T-helper 22 cell (primary cell): ENCODE results near the gene TMEM131L.
"Not testable (repeated sequence)": the region's sequence is repeated elsewhere in the genome, so short reads cannot be mapped to it uniquely, and the experiment has no call there.

Source experiments
- DNase-seq: peaks from one replicate; pipeline ENCODE4 v3.0.0-alpha.2; 2020; ENCODE audit warnings: low read depth

The TMEM131L gene

DNA sequence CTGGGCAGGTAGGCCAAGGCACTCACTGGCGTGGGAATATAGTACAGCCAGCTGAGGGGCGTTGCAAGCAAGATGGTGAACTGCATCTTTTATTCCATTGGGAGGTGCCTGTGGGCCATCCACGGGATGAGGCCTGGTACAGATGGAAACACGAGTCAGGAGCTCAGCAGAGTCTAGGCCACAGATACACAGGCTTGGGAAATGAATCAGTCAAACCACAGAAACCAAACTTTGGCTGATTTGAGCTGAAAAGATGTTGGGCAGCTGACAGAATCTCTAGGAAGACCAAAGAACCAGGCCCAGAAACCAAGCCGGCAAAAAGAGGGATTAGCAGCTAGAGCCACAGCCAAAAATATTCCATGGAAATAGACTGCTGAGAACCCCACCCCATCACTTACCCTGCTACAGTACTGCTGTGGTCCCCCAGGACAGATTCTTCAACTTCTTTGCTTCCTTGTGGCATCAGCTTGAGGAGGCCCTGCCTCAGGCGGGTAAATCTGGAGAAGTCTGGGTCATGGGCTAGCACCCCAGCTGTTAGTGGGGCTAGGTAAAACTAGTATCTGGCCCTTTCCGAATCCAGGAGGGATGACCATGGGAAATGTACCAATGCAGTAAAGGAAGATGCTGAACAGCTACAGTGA, 75.4 kb downstream of the TMEM131L start:
- DNase-seq: no peak

DNA sequence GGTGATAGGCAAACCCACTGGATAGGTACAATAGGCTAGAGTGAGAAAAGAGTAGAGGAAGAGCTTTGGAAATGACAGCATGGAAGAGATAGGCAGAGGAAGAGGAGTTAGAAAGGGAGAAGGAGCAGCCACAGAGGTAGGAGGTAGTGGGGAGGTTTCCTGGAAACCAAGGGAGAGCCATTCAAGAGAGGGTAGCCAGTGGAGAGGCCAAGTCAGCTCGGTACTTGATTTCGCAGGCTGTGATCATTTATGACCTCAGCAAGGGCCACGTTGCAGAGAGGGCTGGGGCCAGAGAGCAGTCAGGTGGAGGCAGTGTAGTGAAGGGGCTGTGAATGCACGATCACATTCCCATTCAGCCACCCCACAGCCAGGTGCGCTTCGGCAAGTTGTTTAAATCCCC, 76.0 kb downstream of the TMEM131L start:
- no peak for DNase-seq

DNA sequence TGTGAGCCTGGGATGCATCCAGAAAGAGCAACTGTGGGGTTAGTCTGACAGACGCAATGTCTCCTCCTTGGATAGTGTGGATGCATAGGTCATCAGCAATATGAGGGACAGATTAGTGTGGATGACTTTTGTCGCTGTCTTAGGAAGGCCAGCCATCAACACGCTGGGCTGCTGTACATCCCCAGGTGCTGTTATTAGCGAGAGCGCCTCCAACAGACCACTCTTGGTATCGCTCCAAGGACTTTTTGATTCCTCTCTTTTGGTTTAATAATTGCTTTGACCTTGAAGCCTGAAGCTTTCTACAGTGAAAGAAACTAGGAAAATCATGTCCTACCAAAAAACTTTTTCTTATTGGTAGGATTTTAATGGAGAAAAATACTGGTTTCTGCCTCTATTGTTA, 76.7 kb downstream of the TMEM131L start:
- no peak for DNase-seq

DNA sequence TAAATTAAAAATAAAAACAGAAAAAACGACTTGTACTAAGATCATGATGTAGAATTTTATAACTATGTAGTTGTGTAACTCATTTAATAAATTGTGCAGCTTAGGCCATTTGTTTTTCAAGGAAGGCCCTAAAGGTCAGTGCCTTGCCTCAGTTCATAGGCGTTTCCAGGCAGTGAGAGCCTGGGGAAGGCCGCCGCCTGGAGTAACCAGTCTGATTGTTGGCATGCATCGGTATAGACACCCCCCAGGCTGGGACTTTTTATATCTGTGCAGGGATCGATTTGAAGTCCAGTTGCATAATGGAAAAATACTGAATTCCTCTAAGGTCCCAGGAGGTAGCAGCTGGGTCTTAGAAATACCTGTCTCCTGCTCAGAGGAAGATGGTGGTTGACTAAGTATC, 77.2 kb downstream of the TMEM131L start:
- DNase-seq: no peak

DNA sequence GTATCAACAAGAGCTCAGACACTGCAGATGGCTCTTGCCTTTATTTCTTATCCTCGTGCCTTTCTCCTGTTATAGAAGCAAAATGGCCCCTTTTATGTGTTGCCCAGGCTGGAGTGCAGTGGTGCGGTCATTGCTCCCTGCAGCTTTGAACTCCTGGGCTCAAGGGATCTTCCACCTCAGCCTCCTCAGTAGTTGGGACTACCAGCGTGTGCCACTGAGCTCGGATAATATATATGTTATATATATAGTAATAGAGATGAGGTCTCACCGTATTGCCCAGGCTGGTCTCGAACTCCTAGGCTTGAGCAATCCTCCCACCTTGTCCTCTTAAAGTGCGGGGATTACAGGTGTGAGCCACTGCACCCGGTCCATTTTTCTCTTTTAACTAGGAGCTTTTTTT, 79.7 kb downstream of the TMEM131L start:
- DNase-seq: no peak

DNA sequence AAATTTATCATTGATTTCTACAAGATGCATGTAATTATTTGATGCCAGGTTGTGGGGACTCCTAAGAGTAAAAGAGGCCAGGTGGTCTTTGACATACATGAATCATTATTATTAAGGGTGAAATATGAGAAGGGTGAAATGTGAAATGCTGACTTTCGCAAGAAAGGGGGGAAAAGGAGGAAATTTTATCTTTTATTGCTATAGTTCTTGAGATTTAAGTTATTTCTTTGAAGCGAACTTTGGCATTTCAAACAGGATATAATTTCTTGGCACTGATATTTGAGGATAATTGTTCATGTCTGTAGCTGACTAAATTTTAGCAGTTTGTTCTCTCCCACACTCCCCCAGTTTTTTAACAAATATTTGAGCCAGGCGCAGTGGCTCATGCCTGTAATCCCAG, 80.1 kb downstream of the TMEM131L start:
- DNase-seq: no peak

DNA sequence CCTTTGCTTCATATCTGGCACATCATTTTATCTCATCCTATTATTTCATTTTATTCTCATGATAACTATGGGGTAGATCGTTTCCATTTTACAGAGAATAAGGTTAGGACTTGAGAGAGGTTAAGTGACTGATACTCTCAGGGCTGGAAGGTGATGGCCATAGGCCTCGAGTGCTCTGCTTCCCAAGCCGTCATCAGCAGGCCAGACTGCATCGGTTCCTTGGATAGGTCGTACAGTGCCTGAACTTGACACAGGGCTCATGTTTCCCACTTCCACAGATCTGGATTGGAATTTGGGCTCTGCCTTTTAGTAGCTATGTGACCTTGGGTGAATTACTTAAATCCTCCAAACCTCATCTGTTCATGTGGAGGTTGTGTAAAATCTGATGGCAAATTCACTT, 81.4 kb downstream of the TMEM131L start:
- DNase-seq: no peak

DNA sequence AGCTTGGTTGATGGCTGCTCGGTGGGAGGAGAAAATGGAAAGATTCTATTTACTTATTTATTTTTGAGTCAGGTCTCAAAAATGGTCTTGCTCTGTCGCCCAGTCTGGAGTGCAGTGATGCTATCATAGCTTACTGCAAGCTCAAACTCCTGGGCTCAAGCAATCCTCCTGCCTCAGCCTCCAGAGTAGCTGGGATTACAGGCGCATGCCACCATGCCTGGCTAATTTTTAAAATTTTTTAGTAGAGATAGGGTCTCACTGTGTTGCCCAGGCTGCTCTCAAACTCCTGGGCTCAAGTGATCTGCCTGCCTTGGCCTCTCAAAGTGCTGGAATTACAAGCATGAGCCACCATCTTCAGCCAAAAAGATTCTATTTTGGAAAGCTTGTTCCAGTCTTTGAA, 82.7 kb downstream of the TMEM131L start:
- not testable (repeated sequence) for DNase-seq

DNA sequence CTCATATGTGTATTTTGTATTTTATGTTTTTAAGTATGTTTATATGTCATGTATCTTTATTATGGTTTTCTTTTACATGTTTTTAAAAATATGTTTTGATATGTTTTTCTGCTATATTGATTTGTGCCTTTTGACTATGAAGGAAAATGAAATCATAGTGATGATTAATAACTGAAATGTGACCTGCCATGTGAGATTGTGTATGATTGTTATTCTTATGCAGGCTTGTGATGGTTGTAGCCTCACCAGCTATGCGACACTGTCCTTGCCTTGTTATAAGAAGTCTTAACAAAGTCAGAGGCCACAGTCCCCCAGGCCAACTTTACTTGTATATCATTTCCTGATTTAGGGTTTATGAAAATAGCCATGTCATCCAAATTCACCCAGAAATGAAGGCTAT, 83.2 kb downstream of the TMEM131L start:
- DNase-seq: no peak

DNA sequence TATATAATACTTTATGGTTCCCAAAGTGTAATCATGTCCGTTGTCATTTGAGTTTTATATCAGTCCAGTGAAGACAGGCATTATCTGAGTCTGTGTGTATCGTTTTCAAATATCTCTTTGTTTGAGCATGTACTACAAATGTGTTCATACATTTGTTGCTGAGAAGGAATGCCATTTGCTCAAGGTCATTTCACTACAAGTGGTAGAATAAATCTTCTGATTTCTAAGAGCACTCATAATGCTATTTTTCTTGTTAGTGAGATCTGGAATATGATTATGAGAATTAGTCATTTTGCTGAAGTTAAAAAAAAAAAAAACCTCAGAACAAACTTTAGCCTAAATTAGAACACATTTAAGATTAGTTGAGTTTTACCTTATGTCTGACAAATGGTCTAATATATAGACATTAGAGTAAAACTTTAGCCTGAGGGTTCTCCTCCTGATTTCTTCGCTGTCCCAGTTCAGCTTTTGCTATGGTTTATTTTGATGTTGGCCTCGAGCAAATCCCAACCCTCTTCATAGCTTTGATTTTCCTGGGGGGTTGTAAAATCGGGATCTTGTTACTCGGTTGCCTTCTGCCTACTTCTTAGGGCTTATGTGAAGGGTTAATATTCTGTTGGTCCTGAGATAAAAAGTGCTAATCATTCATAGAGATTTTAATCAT, 87.1 kb downstream of the TMEM131L start:
- no peak for DNase-seq

DNA sequence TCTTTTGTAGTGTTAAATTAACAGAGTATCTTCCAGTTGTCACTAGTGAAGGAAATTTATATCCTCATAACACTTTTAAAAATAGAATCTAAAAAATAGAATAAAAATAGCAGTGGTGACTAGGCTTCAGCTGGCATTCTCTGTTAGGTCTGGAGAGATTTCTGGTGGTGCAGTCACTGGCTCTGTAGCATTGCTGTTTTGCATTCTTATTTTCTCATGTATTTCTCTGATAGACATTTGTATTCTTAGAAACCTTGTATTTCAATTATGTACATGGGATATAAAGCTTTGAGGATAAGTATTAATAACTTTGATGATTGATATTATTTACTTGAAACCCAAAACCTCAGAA, 87.6 kb downstream of the TMEM131L start:
- DNase-seq: no peak

DNA sequence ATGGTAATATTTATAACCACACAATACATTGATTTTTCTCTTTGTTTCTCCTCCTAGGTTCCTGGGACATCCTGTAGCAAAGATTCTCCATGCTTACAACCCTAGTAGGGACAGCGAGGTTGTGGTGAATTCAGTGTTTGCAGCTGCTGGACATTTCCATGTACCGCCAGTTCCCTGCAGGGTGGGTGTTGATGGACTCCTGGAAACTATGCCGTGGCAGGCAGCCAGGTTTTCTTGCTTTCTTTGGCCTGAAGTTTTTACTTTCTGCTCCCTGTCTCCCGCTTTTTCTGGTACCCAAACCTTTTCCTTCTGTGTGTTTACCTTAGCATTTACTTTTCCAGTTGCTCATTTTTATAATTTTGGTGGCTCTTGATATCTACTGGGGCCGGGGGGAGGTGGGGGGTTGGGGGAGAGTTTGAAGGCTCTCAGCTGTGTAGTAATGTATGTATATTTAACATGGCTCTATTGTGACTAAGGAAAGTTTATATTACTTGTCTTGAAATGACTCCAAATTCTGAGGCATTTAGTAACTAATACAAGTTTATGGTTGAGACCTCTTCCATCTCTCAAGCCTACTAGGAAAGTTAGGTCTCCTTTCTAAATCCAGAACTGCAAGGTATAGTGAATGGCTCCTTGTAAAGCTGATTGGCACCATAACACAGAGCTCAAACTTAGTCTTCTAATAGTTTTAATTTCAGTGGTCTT, 89.7 kb downstream of the TMEM131L start:
- no peak for DNase-seq

DNA sequence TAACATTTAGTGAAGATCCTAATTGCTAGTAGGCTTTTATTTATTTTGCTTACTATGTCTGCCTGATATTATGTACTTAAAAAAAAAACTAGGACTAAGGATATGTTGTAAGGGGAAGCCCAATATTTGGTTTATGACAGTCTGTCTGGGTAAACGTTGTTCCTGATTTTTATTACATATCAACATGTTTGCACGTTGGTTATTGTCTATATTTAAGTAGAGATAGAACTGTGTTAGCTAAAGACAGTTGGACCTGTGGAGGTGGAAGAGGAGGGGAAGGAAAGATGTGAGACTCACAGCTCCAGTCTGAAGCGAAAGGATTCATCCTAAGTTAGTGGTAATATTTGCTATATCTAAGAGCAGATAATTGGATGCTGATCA, 90.3 kb downstream of the TMEM131L start:
- DNase-seq: no peak

DNA sequence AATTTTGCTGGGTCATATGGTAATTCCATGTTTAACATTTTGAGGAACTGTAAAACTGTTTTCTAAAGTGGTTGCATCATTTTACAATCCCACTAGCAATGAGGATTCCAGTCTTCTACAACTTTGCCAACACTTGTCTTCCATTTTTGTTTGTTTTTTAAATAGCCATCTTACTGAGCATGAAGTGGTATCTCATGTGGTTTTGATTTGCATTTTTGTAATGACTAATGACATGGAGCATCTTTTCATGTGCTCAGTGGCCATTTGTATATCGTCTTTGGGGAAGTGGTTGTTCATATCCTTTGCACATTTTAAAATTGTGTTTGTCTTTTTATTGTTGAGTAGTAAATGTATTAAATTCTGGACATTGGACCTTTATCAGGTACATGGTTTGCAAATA, 94.7 kb downstream of the TMEM131L start:
- DNase-seq: no peak

DNA sequence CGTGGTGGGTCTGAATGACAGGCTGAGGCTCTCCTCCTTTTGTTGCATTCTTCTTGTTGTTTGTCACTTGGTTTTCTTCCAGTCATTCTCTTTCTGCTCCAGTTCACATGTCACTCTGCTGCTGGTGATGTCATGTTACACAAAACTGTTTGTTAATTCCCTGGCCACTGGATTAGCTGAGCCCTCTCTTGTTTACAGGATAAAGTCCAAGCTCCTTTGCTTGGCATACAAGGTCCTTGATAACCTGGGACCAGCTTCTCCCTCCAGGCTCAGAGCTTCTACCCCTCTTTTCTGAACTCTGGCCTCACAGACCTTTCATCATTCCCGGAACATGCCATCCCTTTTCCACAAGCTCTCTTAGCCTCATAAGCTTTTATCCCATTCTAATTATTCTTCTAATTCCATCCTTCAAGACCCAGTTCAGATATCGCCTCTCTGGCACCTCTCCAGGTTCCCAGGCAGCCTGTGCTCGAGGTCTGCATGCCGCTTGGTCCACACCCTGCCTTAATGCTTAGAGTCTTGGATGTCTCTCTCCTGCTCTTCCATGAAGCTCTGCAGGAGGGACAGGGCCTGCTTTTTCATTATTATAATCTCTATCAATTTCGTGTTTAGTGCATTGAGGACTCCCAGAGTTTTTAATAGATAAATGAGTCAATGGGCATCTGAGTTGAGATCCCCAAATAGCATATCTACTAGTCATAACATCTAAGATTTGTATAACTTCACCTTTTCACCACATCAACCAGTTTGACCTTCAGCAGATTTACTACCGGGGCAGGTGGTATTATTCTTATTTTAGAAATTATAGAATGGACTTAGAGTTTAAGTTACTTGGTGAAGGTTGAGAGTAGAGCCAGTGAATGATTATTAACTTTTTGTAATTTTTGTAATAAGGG, 98.7 kb downstream of the TMEM131L start:
- no peak for DNase-seq

DNA sequence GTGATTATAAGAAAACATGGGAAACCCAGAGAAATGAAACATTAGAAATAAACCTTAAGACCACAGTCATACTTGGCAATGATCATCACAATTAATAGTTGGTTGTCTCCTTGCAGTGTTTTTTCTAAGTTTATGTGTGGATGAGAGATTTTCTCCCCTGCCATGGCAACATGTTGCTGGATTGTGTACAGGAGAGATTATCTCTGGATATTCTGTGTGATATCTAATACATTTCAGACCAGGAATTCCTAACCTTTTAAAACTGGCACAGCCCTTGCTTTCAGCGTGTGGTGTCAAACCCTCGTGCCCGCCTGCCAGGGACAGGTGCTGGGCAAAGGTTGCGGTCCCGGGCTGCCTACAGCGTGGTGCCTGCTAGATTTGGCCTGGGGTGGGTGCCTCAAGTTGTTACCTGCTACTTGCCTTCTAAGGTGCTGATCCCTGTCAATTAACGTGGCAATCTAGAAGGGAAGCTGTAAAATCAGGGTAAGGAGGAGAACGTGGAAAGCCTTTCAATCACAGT, 100.5 kb downstream of the TMEM131L start:
- DNase-seq: no peak

DNA sequence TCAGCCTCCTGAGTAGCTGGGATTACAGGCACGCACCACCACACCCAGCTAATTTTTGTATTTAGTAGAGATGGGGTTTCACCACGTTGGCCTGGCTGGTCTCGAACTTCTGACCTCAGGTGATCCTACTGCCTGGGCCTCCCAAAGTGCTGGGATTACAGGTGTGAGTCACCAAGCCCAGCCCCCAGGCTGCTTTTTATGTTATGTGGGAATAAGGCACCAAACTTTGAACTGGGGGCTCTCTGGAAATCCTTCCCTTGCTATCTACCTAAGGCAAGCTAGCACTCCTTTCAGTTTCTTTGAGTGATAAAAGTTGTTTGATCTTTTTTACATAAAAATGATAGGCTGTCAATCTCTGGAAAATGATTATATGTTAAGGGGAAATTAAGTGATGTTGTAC, 101.5 kb downstream of the TMEM131L start:
- DNase-seq: not testable (repeated sequence)

DNA sequence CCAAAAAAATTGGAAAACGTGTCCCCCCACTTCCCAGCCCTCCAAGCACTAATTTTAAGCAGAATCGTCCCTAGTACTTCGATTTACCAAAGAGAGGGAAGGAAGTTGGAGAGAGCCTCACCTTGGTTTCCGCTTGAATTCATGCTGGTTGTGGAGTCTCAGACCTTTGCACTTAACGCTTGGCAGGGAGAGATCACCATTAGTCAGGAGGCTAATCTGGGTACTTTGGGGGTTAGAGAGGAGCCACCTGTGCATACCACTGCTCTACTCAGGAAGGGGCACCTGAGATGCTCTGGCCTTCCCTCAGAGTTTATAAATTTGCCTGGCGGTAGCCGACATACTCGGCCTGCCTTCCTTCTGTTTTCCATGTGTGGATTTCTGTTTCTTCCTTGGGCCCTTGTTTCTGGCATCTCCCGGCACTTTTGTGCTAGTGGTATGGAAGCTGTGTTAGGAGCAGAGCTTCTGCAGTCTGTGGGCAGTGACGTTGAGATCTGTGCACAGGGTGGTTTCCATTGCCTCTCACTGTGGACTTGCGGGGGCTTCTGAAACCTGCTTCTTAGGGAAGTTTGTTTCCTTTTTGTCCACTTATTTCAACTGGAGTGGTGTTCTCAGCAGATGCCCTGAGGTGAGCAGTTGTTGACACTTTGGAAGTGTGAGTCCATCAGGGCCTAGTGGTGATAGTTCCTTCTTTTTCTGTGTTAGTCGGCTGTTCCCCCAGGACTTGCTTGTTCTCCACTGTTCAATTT, 104.2 kb downstream of the TMEM131L start:
- no peak for DNase-seq

DNA sequence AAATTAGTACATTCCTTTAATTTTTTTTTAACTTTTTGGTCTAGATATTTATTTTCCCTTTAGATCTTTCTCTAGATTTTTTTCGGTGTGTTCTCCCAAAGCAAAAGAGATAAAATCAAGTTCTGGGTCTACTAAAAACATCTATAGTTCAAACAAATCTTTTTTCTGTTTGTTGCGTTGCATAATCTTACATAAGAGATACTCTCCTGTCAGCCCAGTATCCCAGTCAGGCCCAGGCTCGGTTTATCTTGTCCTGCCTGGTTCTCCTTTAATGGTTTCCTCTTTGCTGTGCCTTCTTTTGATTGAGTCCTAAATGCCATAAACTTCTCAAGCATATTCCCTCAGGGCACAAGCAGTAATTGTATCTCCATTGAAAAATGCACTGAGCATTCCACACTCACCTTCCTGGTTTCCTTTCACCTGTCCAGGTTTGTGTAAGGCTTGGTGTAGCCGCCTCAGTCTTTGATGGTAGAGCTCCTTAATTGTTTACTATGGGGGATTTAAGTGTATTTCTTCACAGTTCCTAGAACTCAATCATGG, 104.9 kb downstream of the TMEM131L start:
- no peak for DNase-seq

DNA sequence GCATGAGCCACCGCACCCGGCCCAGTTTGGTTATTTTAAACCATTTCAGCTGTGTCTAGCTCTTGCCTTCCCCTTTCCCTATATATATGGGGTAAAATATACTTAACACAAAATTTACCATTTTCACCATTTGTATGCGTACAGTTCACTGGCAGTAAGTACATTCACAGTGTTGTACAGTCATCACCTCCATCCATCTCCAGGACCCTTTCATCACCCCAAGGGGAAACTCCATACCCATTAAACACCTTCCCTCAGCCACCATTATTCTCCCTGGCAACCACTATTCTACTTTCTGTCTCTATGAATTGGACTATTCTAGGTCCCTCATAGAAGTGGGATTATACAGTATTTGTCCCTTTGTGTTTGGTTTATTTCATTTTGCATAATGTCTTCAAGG, 106.4 kb downstream of the TMEM131L start:
- DNase-seq: no peak

DNA sequence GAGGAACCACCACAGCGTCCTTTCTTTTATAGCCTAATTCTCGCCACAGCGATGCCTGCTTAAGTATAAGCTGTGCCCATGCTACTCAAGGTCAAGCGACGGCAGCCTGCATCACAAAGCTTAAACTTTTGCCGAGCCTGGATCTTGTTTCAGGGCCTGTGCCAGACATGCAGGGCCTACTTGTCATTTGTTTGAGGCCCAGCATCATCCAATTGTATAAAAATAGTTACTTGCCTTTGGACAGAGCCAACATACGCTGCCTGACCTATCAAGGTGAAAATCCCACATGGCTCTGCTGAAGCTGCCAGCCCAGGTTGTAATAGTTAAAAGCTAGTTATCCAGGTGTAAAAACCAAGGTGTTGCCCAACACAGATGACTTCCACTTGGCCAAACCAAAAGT, 107.1 kb downstream of the TMEM131L start:
- no peak for DNase-seq
